Activated CD4-positive, alpha-beta T cell treated with anti-CD3 and anti-CD28 coated beads, Interleukin-2, amount 10 ng/mL, durations not matched to agents 7 days and 5 days (primary cell): ENCODE measurements around the gene EXOC6. TPM values are rescaled to one million over a fixed set of nuclear protein-coding genes. Genes with fewer than 3 reads are reported as not detected.

ENCODE experiments used
- CTCF ChIA-PET: fragments of 350-600 bp; sonication (Branson Sonifier 250); formaldehyde crosslinking; loops from one replicate; lab custom pipeline; 2021; ENCODE audit warnings: antibody characterized with exemption; lab: Charles Lee
- POLR2A ChIA-PET: fragments of 350-600 bp; sonication (Branson Sonifier 250); formaldehyde crosslinking; loops from one replicate; lab custom pipeline; 2021; ENCODE audit warnings: antibody characterized with exemption; lab: Charles Lee
- DNase-seq: peaks from one replicate; pipeline ENCODE4 v3.0.0-alpha.2; 2020
- H3K27ac Mint-ChIP-seq: one replicate; pipeline ENCODE4 v1.8.0; 2021; ENCODE audit warnings: mild to moderate bottlenecking, moderate library complexity, mixed read lengths
- H3K27me3 Mint-ChIP-seq: one replicate; pipeline ENCODE4 v1.8.0; 2021; ENCODE audit warnings: mixed read lengths
- H3K36me3 Mint-ChIP-seq: one replicate; pipeline ENCODE4 v1.8.0; 2021; ENCODE audit warnings: low read depth, mixed read lengths
- H3K4me1 Mint-ChIP-seq: one replicate; pipeline ENCODE4 v1.8.0; 2021; ENCODE audit warnings: mixed read lengths
- H3K4me3 Mint-ChIP-seq: one replicate; pipeline ENCODE4 v1.8.0; 2021; ENCODE audit warnings: mild to moderate bottlenecking, moderate library complexity, mixed read lengths
- H3K9me3 Mint-ChIP-seq: one replicate; pipeline ENCODE4 v1.8.0; 2021; ENCODE audit warnings: mixed read lengths
- total RNA-seq, 2 experiments: library from RNA; stranded (reverse); gene quantifications; one replicate each; pipeline ENCODE4 v1.2.3, GENCODE V29; 2021

EXOC6 gene
- total RNA-seq, 2 experiments from 2014 or later = 11.8 to 13.6 TPM

- H3K9me3 Mint-ChIP-seq = no peaks in the 10 kb centered on the region
- H3K4me1 Mint-ChIP-seq = peaks cover 9% of the 10 kb centered on the region
- H3K4me3 Mint-ChIP-seq = no peak overlapping the region
- H3K36me3 Mint-ChIP-seq = peaks cover 2% of the 10 kb centered on the region
- H3K27me3 Mint-ChIP-seq = peaks cover 2% of the 10 kb centered on the region
- no peak for DNase-seq
- POLR2A ChIA-PET = no interaction called here
- CTCF ChIA-PET = interaction anchor here (0.5 to 0.9 kb wide), 2 partner anchors 37 to 62 kb away, joined by 3 to 5 read pairs; no protein-coding TSS in a partner anchor
- H3K27ac Mint-ChIP-seq = no peak overlapping the region
Measured at GRCh38 chr10:92822964-92823363, 25.4 kb upstream of the EXOC6 start.

DNA sequence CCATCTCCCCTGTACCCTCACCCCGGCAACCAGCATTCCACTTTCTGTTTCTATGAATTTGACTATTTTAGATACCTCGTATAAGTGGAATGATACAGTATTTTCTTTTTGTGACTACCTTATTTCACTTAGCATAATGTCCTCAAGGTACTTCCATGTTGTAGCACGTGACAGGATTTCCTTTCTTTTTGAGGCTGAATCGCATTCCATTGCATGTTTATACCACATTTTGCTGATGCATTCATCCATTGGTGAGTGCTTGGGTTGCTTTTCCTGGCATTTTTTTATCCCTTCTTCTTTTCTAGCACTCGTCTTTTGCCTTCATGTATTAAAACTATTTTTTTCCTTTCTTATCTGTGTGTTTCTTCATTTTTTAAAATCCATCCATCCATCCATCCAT is 22.3 kb upstream of the EXOC6 start:
- ChIA-PET CTCF (no interaction called here), POLR2A (no interaction called here)
- Mint-ChIP-seq H3K36me3 (peaks cover 2% of the 10 kb centered on the region), H3K4me3 (no peak overlapping the region), H3K27me3 (peaks cover 3% of the 10 kb centered on the region), H3K9me3 (no peaks in the 10 kb centered on the region), H3K4me1 (peaks cover 19% of the 10 kb centered on the region), H3K27ac (no peak overlapping the region)
- no peak for DNase-seq

DNA sequence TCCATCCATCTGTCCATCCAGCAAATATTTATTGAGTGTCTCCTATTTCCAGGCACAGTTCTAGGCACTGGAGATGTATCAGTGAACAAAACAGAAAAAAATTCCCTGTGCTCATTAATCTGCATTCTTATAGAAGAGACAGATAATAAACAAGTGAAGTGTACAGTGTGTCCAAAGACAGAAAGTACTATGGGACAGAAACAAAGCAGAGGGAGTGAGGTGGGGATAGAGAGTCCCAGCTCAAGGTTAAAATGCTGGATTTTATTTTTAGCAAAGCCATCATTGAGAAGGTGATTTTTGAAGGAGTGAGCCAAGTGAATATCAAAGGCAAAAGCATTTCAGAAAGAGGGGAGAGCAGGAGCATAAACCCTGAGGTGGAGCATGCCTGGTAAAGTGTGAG is 21.8 kb upstream of the EXOC6 start:
- H3K4me1 Mint-ChIP-seq = peaks cover 20% of the 10 kb centered on the region
- no peak overlapping the region for H3K27ac Mint-ChIP-seq
- H3K27me3 Mint-ChIP-seq = peaks cover 3% of the 10 kb centered on the region
- ChIA-PET CTCF (no interaction called here), POLR2A (no interaction called here)
- H3K4me3 Mint-ChIP-seq = no peak overlapping the region
- no peaks in the 10 kb centered on the region for H3K36me3 Mint-ChIP-seq
- H3K9me3 Mint-ChIP-seq = no peaks in the 10 kb centered on the region
- DNase-seq = no peak

DNA sequence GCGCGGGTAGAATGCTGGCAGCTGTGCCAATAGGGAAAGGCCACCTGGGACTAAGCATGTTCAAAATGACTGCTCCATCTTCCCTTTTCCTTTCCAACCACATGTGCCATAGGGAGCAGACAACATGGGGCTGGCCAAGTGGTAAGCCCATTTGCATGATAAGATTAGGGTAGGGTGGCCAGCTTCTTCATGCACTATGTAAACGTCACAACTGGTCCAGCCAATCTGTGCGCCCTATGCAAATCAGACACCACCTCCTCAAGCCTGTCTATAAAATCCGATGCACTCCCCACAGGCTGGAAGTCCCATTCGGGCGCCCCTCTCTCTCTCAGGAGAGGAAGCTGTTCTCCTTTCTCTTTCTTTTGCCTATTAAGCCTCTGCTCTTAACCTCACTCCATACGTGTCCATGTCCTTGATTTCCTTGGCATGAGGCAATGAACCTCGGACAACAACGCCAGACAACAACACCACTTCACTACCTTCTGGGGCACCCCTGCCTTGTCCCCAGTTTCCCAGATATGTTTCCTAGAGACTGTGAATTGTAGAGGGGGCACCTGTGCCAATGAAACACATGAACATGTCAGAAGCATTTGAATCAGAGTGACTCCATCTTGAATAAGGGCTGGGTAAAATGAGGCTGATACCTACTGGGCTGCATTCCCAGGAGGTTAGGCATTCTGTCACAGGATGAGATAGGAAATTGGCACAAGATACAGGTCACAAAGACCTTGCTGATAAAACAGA is 19.1 kb upstream of the EXOC6 start:
- Mint-ChIP-seq H3K4me3 (no peak overlapping the region), H3K4me1 (peaks cover 13% of the 10 kb centered on the region), H3K36me3 (no peaks in the 10 kb centered on the region), H3K9me3 (peaks cover 2% of the 10 kb centered on the region), H3K27me3 (peaks cover 2% of the 10 kb centered on the region), H3K27ac (no peak overlapping the region)
- ChIA-PET POLR2A (no interaction called here), CTCF (interaction anchor here (1.7 kb wide), 1 partner anchor 20 kb away, joined by 4 read pairs; the partner anchor contains the start of gene EXOC6)
- DNase-seq = no peak

GRCh38 chr10:92829786-92830377 is 18.4 kb upstream of the EXOC6 start:
- H3K27me3 Mint-ChIP-seq = peaks cover 2% of the 10 kb centered on the region
- peaks cover 13% of the 10 kb centered on the region for H3K4me1 Mint-ChIP-seq
- ChIA-PET CTCF (interaction anchor here (1.7 kb wide), 1 partner anchor 19 kb away, joined by 4 read pairs; the partner anchor contains the start of gene EXOC6), POLR2A (no interaction called here)
- no peak for DNase-seq
- H3K27ac Mint-ChIP-seq = no peak overlapping the region
- peaks cover 2% of the 10 kb centered on the region for H3K9me3 Mint-ChIP-seq
- no peaks in the 10 kb centered on the region for H3K36me3 Mint-ChIP-seq
- no peak overlapping the region for H3K4me3 Mint-ChIP-seq

GRCh38 chr10:92830478-92831389 is 17.6 kb upstream of the EXOC6 start:
- Mint-ChIP-seq H3K27me3 (peaks cover 2% of the 10 kb centered on the region), H3K4me1 (peaks cover 13% of the 10 kb centered on the region), H3K27ac (peak overlapping the region; percentile 91), H3K36me3 (no peaks in the 10 kb centered on the region), H3K9me3 (peaks cover 2% of the 10 kb centered on the region), H3K4me3 (peak overlapping the region; percentile 66)
- peak; percentile 14 for DNase-seq
- ChIA-PET POLR2A (no interaction called here), CTCF (interaction anchor here (1.7 kb wide), 1 partner anchor 18 kb away, joined by 4 read pairs; the partner anchor contains the start of gene EXOC6)

DNA sequence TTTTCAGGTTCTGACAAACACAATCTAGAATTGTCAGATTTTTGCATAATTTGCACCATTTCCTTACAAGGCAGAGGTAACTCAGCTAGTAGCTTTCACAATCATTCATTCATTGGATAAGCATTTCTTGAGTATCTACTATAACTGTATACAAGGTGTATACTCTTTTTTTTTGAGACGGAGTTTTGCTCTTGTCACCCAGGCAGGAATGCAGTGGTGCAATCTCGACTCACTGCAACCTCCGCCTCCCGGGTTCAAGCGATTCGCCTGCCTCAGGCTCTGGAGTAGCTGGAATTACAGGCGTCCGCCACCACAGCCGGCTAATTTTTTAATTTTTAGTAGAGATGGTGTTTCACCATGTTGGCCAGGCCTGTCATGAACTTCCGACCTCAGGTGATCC is 16.2 kb upstream of the EXOC6 start:
- H3K36me3 Mint-ChIP-seq = no peaks in the 10 kb centered on the region
- no peak overlapping the region for H3K4me3 Mint-ChIP-seq
- ChIA-PET CTCF (interaction anchor here (1.4 kb wide), 1 partner anchor 16 kb away, joined by 3 read pairs; the partner anchor contains the start of gene EXOC6), POLR2A (interaction anchor here (0.6 kb wide), 1 partner anchor 135 kb away, joined by 4 read pairs; no protein-coding TSS in a partner anchor)
- peaks cover 11% of the 10 kb centered on the region for H3K4me1 Mint-ChIP-seq
- no peak for DNase-seq
- peaks cover 2% of the 10 kb centered on the region for H3K27me3 Mint-ChIP-seq
- H3K9me3 Mint-ChIP-seq = peaks cover 2% of the 10 kb centered on the region
- H3K27ac Mint-ChIP-seq = no peak overlapping the region

GRCh38 chr10:92832998-92833650 is 15.2 kb upstream of the EXOC6 start:
- no peak for DNase-seq
- CTCF ChIA-PET = interaction anchor here (0.7 to 1.4 kb wide), 2 partner anchors 9 to 15 kb away, joined by 3 read pairs; partner anchors contain the start of gene EXOC6
- peaks cover 2% of the 10 kb centered on the region for H3K9me3 Mint-ChIP-seq
- H3K4me3 Mint-ChIP-seq = no peak overlapping the region
- peaks cover 2% of the 10 kb centered on the region for H3K27me3 Mint-ChIP-seq
- POLR2A ChIA-PET = no interaction called here
- no peak overlapping the region for H3K27ac Mint-ChIP-seq
- H3K36me3 Mint-ChIP-seq = no peaks in the 10 kb centered on the region
- H3K4me1 Mint-ChIP-seq = peaks cover 12% of the 10 kb centered on the region

DNA sequence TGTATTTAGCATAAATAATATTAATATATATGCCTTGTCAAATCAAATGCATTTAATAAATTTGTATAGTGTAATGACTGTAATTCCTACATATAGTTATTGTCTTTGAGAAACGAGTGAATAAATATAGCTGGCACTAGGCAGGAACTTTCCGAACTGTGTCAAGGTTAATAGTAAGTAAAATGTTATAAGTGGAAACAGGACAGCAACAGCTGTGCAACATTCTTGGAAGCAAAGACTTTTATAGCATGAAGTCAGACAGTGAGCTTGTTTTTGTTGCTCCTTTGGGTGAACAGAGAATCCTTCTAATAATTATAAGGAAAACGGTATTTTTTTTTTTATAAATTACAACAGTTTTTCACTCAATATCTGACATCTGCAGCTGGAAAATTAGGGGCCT is 14.0 kb upstream of the EXOC6 start:
- H3K4me1 Mint-ChIP-seq = peaks cover 12% of the 10 kb centered on the region
- no peaks in the 10 kb centered on the region for H3K36me3 Mint-ChIP-seq
- peaks cover under 1% of the 10 kb centered on the region for H3K27me3 Mint-ChIP-seq
- DNase-seq = no peak
- H3K4me3 Mint-ChIP-seq = no peak overlapping the region
- H3K9me3 Mint-ChIP-seq = peaks cover 2% of the 10 kb centered on the region
- ChIA-PET CTCF (interaction anchor here (1.3 kb wide), 1 partner anchor 9 kb away, joined by 5 read pairs; no protein-coding TSS in a partner anchor), POLR2A (interaction anchor here (0.6 kb wide), 1 partner anchor 105 kb away, joined by 3 read pairs; no protein-coding TSS in a partner anchor)
- H3K27ac Mint-ChIP-seq = no peak overlapping the region

DNA sequence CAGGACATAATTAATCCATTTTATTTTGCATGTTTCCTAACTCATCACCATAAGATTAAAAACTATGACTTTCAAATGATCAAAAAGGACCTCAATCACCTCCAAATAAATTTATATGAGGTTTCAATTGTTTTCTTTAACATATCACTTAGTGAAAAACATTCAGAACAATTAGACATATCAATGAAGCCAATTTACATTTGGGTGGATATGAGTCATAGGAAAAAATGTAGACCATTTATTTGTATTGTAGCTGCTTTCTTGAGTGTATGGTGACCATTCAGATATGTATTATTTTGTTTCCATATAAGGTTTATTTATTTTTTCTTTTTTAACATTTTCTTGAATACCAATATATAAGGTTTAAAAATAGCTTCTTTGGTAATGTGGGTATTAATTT is 13.3 kb upstream of the EXOC6 start:
- H3K27ac Mint-ChIP-seq = no peak overlapping the region
- no peak for DNase-seq
- H3K9me3 Mint-ChIP-seq = peaks cover 2% of the 10 kb centered on the region
- no peak overlapping the region for H3K4me3 Mint-ChIP-seq
- no peaks in the 10 kb centered on the region for H3K36me3 Mint-ChIP-seq
- ChIA-PET POLR2A (no interaction called here), CTCF (interaction anchor here (0.7 to 1.2 kb wide), 4 partner anchors 12 to 63 kb away, joined by 3 to 6 read pairs (median 4); no protein-coding TSS in a partner anchor)
- no peaks in the 10 kb centered on the region for H3K27me3 Mint-ChIP-seq
- H3K4me1 Mint-ChIP-seq = peaks cover 12% of the 10 kb centered on the region

GRCh38 chr10:92837456-92837855 is 10.9 kb upstream of the EXOC6 start:
- POLR2A ChIA-PET = no interaction called here
- H3K4me1 Mint-ChIP-seq = peaks cover 3% of the 10 kb centered on the region
- CTCF ChIA-PET = interaction anchor here (1.0 to 2.3 kb wide), 3 partner anchors 9 to 16 kb away, joined by 3 to 20 read pairs (median 6); partner anchors contain the start of gene EXOC6

More at GRCh38 chr10:92837456-92837855, 10.9 kb upstream of the EXOC6 start:
- peaks cover 2% of the 10 kb centered on the region for H3K27me3 Mint-ChIP-seq
- DNase-seq = no peak
- no peak overlapping the region for H3K27ac Mint-ChIP-seq
- no peak overlapping the region for H3K4me3 Mint-ChIP-seq
- H3K9me3 Mint-ChIP-seq = no peaks in the 10 kb centered on the region
- no peaks in the 10 kb centered on the region for H3K36me3 Mint-ChIP-seq
